Measurements from ENCODE around the gene LPAR1. TPM values are rescaled to one million over a fixed set of nuclear protein-coding genes. Genes with fewer than 3 reads are reported as not detected.
"Not testable (repeated sequence)": the region's sequence is repeated elsewhere in the genome, so short reads cannot be mapped to it uniquely, and the experiment has no call there.

Gene LPAR1
- total RNA-seq, 1 experiment from 2014 or later = 4.9 TPM

DNA sequence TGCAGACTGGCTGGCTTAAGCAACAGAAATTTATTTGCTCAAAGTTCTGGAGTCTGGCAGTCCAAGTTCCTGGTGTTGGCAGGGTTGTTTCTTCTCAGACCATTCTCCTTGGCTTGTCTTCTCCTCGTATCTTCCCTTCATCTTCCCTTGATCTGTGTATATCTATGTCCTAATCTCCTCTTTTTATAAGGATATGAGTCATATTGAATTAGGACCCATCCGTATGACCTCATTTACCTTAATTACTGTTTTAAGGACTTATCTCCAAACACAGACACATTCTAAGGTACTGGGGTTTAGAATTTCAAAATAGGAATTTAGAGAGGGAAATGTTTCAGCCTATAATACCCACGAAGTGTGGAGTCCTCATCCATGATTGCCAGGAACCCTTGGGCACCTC is 13.1 kb upstream of the LPAR1 start (continued):
- TF ChIP-seq HMGA2 (CRISPR knock-in tag; IDR thresholded peaks at IDR 0.05) (no peak), NFE2L1 (CRISPR knock-in tag; IDR thresholded peaks at IDR 0.05) (no peak)

DNA sequence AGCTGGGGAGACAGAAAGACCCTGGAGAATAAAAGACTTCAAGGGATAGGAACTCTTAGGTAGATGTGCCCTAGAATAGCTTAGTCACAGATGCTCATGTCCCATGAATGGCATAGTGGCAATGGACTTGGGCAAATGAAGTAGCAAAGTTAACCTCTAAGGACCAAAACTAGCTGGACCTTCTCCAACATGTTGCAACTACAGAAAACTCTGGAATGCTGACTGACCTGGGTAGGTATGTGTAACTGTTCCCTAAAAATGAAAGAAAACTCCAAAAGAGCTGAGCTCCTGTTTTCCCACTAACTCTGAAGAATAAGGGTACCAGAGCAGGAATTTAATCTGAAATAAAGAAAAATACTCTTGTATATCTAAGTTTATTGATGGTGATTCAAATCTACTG is 12.5 kb upstream of the LPAR1 start:
- no peak overlapping the region for H3K27ac Mint-ChIP-seq
- CTCF ChIA-PET = no interaction called here
- ATAC-seq = no peak

GRCh38 chr9:111047287-111047686 is 9.0 kb upstream of the LPAR1 start:
- H3K4me3 Mint-ChIP-seq; H3K4me1 Mint-ChIP-seq; CTCF ChIA-PET; H3K27ac Mint-ChIP-seq; ATAC-seq; H3K9me3 Mint-ChIP-seq; POLR2A ChIA-PET; H3K36me3 Mint-ChIP-seq; H3K27me3 Mint-ChIP-seq (ENCODE audit: low read depth); DNase-seq (ENCODE audit: low spot score): not testable (repeated sequence)

More for the DNA sequence above, 12.5 kb upstream of the LPAR1 start:
- TF ChIP-seq ZNF138 (CRISPR knock-in tag; conservative IDR thresholded peaks at IDR 0.05) (no peak), NR1H2 (CRISPR knock-in tag; IDR thresholded peaks at IDR 0.05) (no peak), CTCF (IDR thresholded peaks at IDR 0.05) (no peak), MYBL2 (CRISPR knock-in tag; IDR thresholded peaks at IDR 0.05) (no peak), ZNF396 (CRISPR knock-in tag; IDR thresholded peaks at IDR 0.05; ENCODE audit: borderline replicate concordance) (no peak), ATF1 (CRISPR knock-in tag; IDR thresholded peaks at IDR 0.05) (no peak), RELA (CRISPR knock-in tag; IDR thresholded peaks at IDR 0.05; ENCODE audit: borderline replicate concordance) (no peak), GABPB1 (CRISPR knock-in tag; IDR thresholded peaks at IDR 0.05) (no peak), USF1 (CRISPR knock-in tag; IDR thresholded peaks at IDR 0.05) (no peak), AR (CRISPR knock-in tag; IDR thresholded peaks at IDR 0.05) (no peak), ARID4B (CRISPR knock-in tag; IDR thresholded peaks at IDR 0.05; ENCODE audit: borderline replicate concordance) (no peak), CBFB (CRISPR knock-in tag; IDR thresholded peaks at IDR 0.05; ENCODE audit: low read depth) (no peak)
- TF ChIP-seq, protein P1, sequence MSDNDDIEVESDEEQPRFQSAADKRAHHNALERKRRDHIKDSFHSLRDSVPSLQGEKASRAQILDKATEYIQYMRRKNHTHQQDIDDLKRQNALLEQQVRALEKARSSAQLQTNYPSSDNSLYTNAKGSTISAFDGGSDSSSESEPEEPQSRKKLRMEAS (CRISPR knock-in tag; IDR thresholded peaks at IDR 0.05) = no peak
- TF ChIP-seq, protein P2, sequence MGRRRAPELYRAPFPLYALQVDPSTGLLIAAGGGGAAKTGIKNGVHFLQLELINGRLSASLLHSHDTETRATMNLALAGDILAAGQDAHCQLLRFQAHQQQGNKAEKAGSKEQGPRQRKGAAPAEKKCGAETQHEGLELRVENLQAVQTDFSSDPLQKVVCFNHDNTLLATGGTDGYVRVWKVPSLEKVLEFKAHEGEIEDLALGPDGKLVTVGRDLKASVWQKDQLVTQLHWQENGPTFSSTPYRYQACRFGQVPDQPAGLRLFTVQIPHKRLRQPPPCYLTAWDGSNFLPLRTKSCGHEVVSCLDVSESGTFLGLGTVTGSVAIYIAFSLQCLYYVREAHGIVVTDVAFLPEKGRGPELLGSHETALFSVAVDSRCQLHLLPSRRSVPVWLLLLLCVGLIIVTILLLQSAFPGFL (CRISPR knock-in tag; IDR thresholded peaks at IDR 0.05; ENCODE audit: borderline replicate concordance) = no peak
- H3K9me3 Mint-ChIP-seq = peaks cover 8% of the 10 kb centered on the region
- no peak for DNase-seq (ENCODE audit: low spot score)
- no peak overlapping the region for H3K4me3 Mint-ChIP-seq
- POLR2A ChIA-PET = no interaction called here
- H3K27me3 Mint-ChIP-seq (ENCODE audit: low read depth) = no peaks in the 10 kb centered on the region
- no peaks in the 10 kb centered on the region for H3K4me1 Mint-ChIP-seq
- H3K36me3 Mint-ChIP-seq = no peaks in the 10 kb centered on the region
